ENCODE measurements around the gene DERL3. TPM values are rescaled to one million over a fixed set of nuclear protein-coding genes. Genes with fewer than 3 reads are reported as not detected.

DERL3 gene
- total and polyA plus RNA-seq, 8 donors: 0.45 to 24.5 (median 7.1) TPM

GRCh38 chr22:23878219-23878618 is 39.4 kb upstream of the DERL3 start:
- H3K36me3 ChIP-seq: peaks cover 3 to 85% (median 55%) of the 10 kb centered on the region in 4 donors
- WGBS, 5 donors: 85 to 90% (median 88%) methylated on average over 7 of the region's 7 CpGs
- intact Hi-C loops (cut with DNase I; ENCODE audit: low total_unique reads): no loop called here
- H3K27ac ChIP-seq: no peak overlapping the region
- no peaks in the 10 kb centered on the region for H3K27me3 ChIP-seq
- TF ChIP-seq EP300 (IDR thresholded peaks at IDR 0.05) (no peak), POLR2AphosphoS5 (IDR thresholded peaks at IDR 0.05) (no peak), CTCF (IDR thresholded peaks at IDR 0.05) (no peak), POLR2A (IDR thresholded peaks at IDR 0.05) (no peak)
- no peak overlapping the region for H3K4me3 ChIP-seq
- no peak for DNase-seq
- H3K4me1 ChIP-seq: no peaks in the 10 kb centered on the region
- no peaks in the 10 kb centered on the region for H3K9me3 ChIP-seq

- Histone ChIP-seq H3K36me3 (peaks cover 3 to 85% (median 51%) of the 10 kb centered on the region in 4 donors), H3K27me3 (no peaks in the 10 kb centered on the region), H3K4me3 (no peak overlapping the region), H3K9me3 (no peaks in the 10 kb centered on the region), H3K4me1 (no peaks in the 10 kb centered on the region), H3K27ac (no peak overlapping the region)
- TF ChIP-seq POLR2AphosphoS5 (IDR thresholded peaks at IDR 0.05) (no peak), EP300 (IDR thresholded peaks at IDR 0.05) (no peak), CTCF (IDR thresholded peaks at IDR 0.05) (no peak), POLR2A (IDR thresholded peaks at IDR 0.05) (no peak)
- no peak for DNase-seq
- intact Hi-C loops (cut with DNase I; ENCODE audit: low total_unique reads): no loop called here
- 94 to 98% (median 97%) methylated on average over 7 to 8 of the region's 8 CpGs for WGBS, 5 donors
These were observed 38.8 kb upstream of the DERL3 start for GRCh38 chr22:23877566-23877965.

GRCh38 chr22:23875801-23876200 is 37.0 kb upstream of the DERL3 start:
- intact Hi-C loops (cut with DNase I; ENCODE audit: low total_unique reads): no loop called here
- Histone ChIP-seq H3K9me3 (no peaks in the 10 kb centered on the region), H3K27ac (no peak overlapping the region), H3K4me3 (no peak overlapping the region), H3K36me3 (peaks cover 3 to 90% (median 47%) of the 10 kb centered on the region in 4 donors), H3K4me1 (no peaks in the 10 kb centered on the region), H3K27me3 (no peaks in the 10 kb centered on the region)
- 86 to 93% (median 90%) methylated on average over 2 of the region's 2 CpGs for WGBS, 5 donors
- TF ChIP-seq POLR2A (IDR thresholded peaks at IDR 0.05) (no peak), EP300 (IDR thresholded peaks at IDR 0.05) (no peak), POLR2AphosphoS5 (IDR thresholded peaks at IDR 0.05) (no peak), CTCF (IDR thresholded peaks at IDR 0.05) (no peak)
- no peak for DNase-seq

- Histone ChIP-seq H3K27me3 (no peaks in the 10 kb centered on the region), H3K27ac (no peak overlapping the region), H3K36me3 (peaks cover 3 to 94% (median 51%) of the 10 kb centered on the region in 4 donors), H3K9me3 (no peaks in the 10 kb centered on the region), H3K4me3 (no peak overlapping the region), H3K4me1 (no peaks in the 10 kb centered on the region)
- 92 to 98% (median 94%) methylated on average over 4 of the region's 4 CpGs for WGBS, 5 donors
- intact Hi-C loops (cut with DNase I; ENCODE audit: low total_unique reads): no loop called here
- no peak for TF ChIP-seq POLR2A (IDR thresholded peaks at IDR 0.05)
- no peak for TF ChIP-seq CTCF (IDR thresholded peaks at IDR 0.05)
- TF ChIP-seq EP300 (IDR thresholded peaks at IDR 0.05): no peak
- TF ChIP-seq POLR2AphosphoS5 (IDR thresholded peaks at IDR 0.05): no peak
- DNase-seq: no peak
These were observed 36.1 kb upstream of the DERL3 start for GRCh38 chr22:23874871-23875270.

Data from stomach (tissue), 9 donors.